A673 (cell line): Measurements from ENCODE around the gene TMEM208. TPM values are rescaled to one million over a fixed set of nuclear protein-coding genes. Genes with fewer than 3 reads are reported as not detected.

Experiments
- BruUV-seq: library from RNA; stranded (reverse); fragments of 400-500 nt; replicated peaks from 2 replicates; lab custom pipeline; 2021; lab: Mats Ljungman, UMichigan
- CTCF ChIA-PET: fragments of 300-600 bp; sonication (Branson Sonifier 250); formaldehyde crosslinking; loops from one replicate; lab custom pipeline; 2022; ENCODE audit warnings: antibody characterized with exemption; lab: Charles Lee
- POLR2A ChIA-PET: fragments of 300-600 bp; sonication (Branson Sonifier 250); formaldehyde crosslinking; loops from one replicate; lab custom pipeline; 2022; ENCODE audit warnings: antibody characterized with exemption; ENCODE audit not compliant: low non-redundant PET; lab: Charles Lee
- DNase-seq: peaks from one replicate; pipeline ENCODE4 v3.0.0-alpha.2; 2015; ENCODE audit warnings: low spot score
- H3K27ac ChIP-seq: fragments of 200-600 bp; sonication (generic); 2 replicates; pipeline ENCODE4 v1.5.1; 2016; ENCODE audit warnings: mixed run types, low read depth, mild to moderate bottlenecking, mixed read lengths, antibody characterized with exemption, low read length; ENCODE audit not compliant: poor library complexity, severe bottlenecking
- H3K27me3 ChIP-seq: fragments of 200-600 bp; sonication (generic); replicated peaks from 2 replicates; pipeline ENCODE4 v1.6.1; 2017; ENCODE audit warnings: mixed run types, low read depth, mild to moderate bottlenecking, mixed read lengths, antibody characterized with exemption, low read length; ENCODE audit not compliant: insufficient read depth, poor library complexity
- H3K36me3 ChIP-seq: fragments of 200-600 bp; sonication (generic); 2 replicates; pipeline ENCODE4 v1.6.1; 2016; ENCODE audit warnings: mixed run types, mild to moderate bottlenecking, mixed read lengths, antibody characterized with exemption, low read length; ENCODE audit not compliant: insufficient read depth, poor library complexity, severe bottlenecking
- H3K4me1 ChIP-seq: fragments of 200-600 bp; sonication (generic); 2 replicates; pipeline ENCODE4 v1.6.1; 2017; ENCODE audit warnings: mixed run types, mild to moderate bottlenecking, mixed read lengths, antibody characterized with exemption, low read length; ENCODE audit not compliant: insufficient read depth, poor library complexity, severe bottlenecking
- H3K4me3 ChIP-seq: fragments of 200-600 bp; sonication (generic); 2 replicates; pipeline ENCODE4 v1.5.1; 2016; ENCODE audit warnings: low read depth, mixed run types, mild to moderate bottlenecking, mixed read lengths, low read length; ENCODE audit not compliant: poor library complexity, severe bottlenecking
- H3K9me3 ChIP-seq: fragments of 200-600 bp; sonication (generic); 2 replicates; pipeline ENCODE4 v1.6.1; 2016; ENCODE audit warnings: mixed run types, low read depth, mild to moderate bottlenecking, mixed read lengths, antibody characterized with exemption, low read length; ENCODE audit not compliant: poor library complexity, severe bottlenecking
- CTCF ChIP-seq: fragments of 300-800, 200-600 bp; sonication (generic); conservative IDR thresholded peaks from 2 replicates; pipeline ENCODE4 v1.5.1; 2017; ENCODE audit warnings: low read depth, mild to moderate bottlenecking, antibody characterized with exemption, low read length, moderate library complexity, mixed read lengths
- EZH2 ChIP-seq: fragments of 200-600 bp; sonication (generic); IDR thresholded peaks from 2 replicates; pipeline ENCODE4 v1.6.1; 2017; ENCODE audit warnings: borderline replicate concordance, low read depth, mild to moderate bottlenecking, mixed read lengths, antibody characterized with exemption, low read length; ENCODE audit not compliant: poor library complexity, severe bottlenecking
- intact Hi-C: fragments of 100-400 bp; cut with micrococcal nuclease; formaldehyde crosslinking; loops from one replicate; pipeline ENCODE4 v1.10.0; 2022; ENCODE audit not compliant: unreplicated experiment
- total RNA-seq: library from RNA; stranded (reverse); gene quantifications from 2 replicates; pipeline ENCODE4 v1.2.3, GENCODE V29; 2021

Gene TMEM208
- total RNA-seq, 1 experiment from 2014 or later: 38.2 TPM

- ChIA-PET CTCF (interaction anchor here (0.6 to 1.2 kb wide), 3 partner anchors 9 to 110 kb away, joined by 3 to 7 read pairs (median 4); no protein-coding TSS in a partner anchor), POLR2A (no interaction called here)
- Histone ChIP-seq H3K9me3 (no peaks in the 10 kb centered on the region), H3K4me3 (no peak overlapping the region), H3K4me1 (no peaks in the 10 kb centered on the region), H3K27me3 (no peaks in the 10 kb centered on the region), H3K36me3 (no peaks in the 10 kb centered on the region), H3K27ac (no peak overlapping the region)
- DNase-seq: no peak
- no peak for TF ChIP-seq EZH2
- no peak for TF ChIP-seq CTCF
- intact Hi-C loops: no loop called here
- BruUV-seq: no TSS peak
These were observed 37.9 kb downstream of the TMEM208 start for GRCh38 chr16:67264866-67265265.

- intact Hi-C loops: no loop called here
- Histone ChIP-seq H3K27me3 (no peaks in the 10 kb centered on the region), H3K27ac (no peak overlapping the region), H3K9me3 (no peaks in the 10 kb centered on the region), H3K4me3 (no peak overlapping the region), H3K36me3 (no peaks in the 10 kb centered on the region), H3K4me1 (no peaks in the 10 kb centered on the region)
- DNase-seq: no peak
- POLR2A ChIA-PET: no interaction called here
- BruUV-seq: no TSS peak
- TF ChIP-seq EZH2: no peak
- no peak for TF ChIP-seq CTCF
- CTCF ChIA-PET: interaction anchor here (0.6 kb wide), 1 partner anchor 259 kb away, joined by 5 read pairs; no protein-coding TSS in a partner anchor
These were observed 38.9 kb downstream of the TMEM208 start for GRCh38 chr16:67265834-67266233.

DNA sequence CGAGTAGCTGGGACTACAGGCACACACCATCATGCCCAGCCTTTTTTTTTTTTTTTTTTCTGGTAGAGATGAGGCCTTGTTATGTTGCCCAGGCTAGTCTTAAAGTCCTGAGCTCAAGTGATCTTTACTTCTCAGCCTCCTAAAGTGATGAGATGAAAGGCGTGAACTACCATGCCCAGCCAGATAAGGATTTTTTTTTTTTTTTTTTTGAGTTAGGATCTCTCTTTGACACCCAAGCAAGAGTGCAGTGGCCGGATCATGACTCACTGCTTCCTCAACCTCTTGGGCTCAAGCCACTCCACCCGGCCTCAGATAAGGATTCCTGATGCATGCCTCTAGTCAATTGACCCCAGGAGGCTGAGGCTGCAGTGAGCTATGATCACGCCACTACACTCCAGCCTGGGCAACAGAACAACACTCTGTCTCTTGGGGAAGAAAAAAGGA, 41.2 kb downstream of the TMEM208 start:
- Histone ChIP-seq H3K4me3 (no peak overlapping the region), H3K27ac (no peak overlapping the region), H3K4me1 (no peaks in the 10 kb centered on the region), H3K27me3 (no peaks in the 10 kb centered on the region), H3K36me3 (no peaks in the 10 kb centered on the region), H3K9me3 (no peaks in the 10 kb centered on the region)
- intact Hi-C loops: no loop called here
- POLR2A ChIA-PET: no interaction called here
- DNase-seq: no peak
- CTCF ChIA-PET: no interaction called here
- BruUV-seq: no TSS peak
- TF ChIP-seq CTCF: no peak
- no peak for TF ChIP-seq EZH2
